Measurements from ENCODE around the gene TMEM95. TPM values are rescaled to one million over a fixed set of nuclear protein-coding genes. Genes with fewer than 3 reads are reported as not detected.

TMEM95 gene
- total and polyA plus RNA-seq, 2 of the 8 experiments (the other 6 are each of a cell fraction or from before 2014, with no cell fraction given), result not detected

- Histone ChIP-seq H3K4me3 (ENCODE audit: extremely low read depth in 1 of 4, insufficient read depth in 2 of 4, low read depth in 3 of 4, low read length in 4 of 4) (no peak overlapping the region), H3K23me2 (ENCODE audit: low read depth, low read length) (peaks cover 15% of the 10 kb centered on the region; the same call in 1 of the 2 replicates), H3K79me2 (ENCODE audit: control insufficient read depth in 1 of 2, insufficient read depth in 2 of 2, low read length in 2 of 2) (no peaks in the 10 kb centered on the region), H3K36me3 (ENCODE audit: control insufficient read depth in 2 of 4, insufficient read depth in 4 of 4, low read length in 3 of 4) (no peaks in the 10 kb centered on the region), H2AK5ac (ENCODE audit: low read depth, low read length) (no peak overlapping the region), H3K56ac (replicated peaks; ENCODE audit: insufficient read length, low read depth, low read length) (no peak overlapping the region), H3K4me1 (replicated peaks in 1 of 4; ENCODE audit: control insufficient read depth in 3 of 4, insufficient read depth in 4 of 4, low read length in 3 of 4) (peaks cover 0 to 17% (median 10%) of the 10 kb centered on the region in 4 experiments; a peak in 6 of 7 replicates), H4K20me1 (replicated peaks in 1 of 2; ENCODE audit: control insufficient read depth in 1 of 2, insufficient read depth in 2 of 2, low read length in 2 of 2) (peaks cover 0 to 2% of the 10 kb centered on the region in 2 experiments), H2BK20ac (ENCODE audit: low read length) (no peak overlapping the region), H2BK5ac (ENCODE audit: low read depth, low read length) (no peak overlapping the region), H3K79me1 (ENCODE audit: low read depth, low read length) (no peaks in the 10 kb centered on the region), H3K23ac (ENCODE audit: insufficient read length) (no peak overlapping the region), H4K91ac (replicated peaks; ENCODE audit: insufficient read length, low read length) (no peak overlapping the region), H2AFZ (ENCODE audit: low read length) (no peak overlapping the region), H3K14ac (ENCODE audit: insufficient read length) (no peak overlapping the region), H3K4ac (replicated peaks; ENCODE audit: insufficient read length, low read depth, low read length) (no peak overlapping the region), H4K5ac (ENCODE audit: insufficient read length, low read depth, low read length) (no peak overlapping the region), H2BK12ac (ENCODE audit: low read depth, low read length) (no peak overlapping the region), H3K18ac (ENCODE audit: extremely low read depth, low read length) (no peak overlapping the region), H3K9ac (replicated peaks in 1 of 4; ENCODE audit: extremely low read depth in 1 of 4, low read depth in 3 of 4, low read length in 3 of 4) (no peak overlapping the region), H3K4me2 (ENCODE audit: insufficient read depth in 1 of 2, low read depth in 2 of 2, low read length in 2 of 2) (no peak overlapping the region), H4K8ac (ENCODE audit: extremely low read depth, insufficient read depth, low read length) (no peak overlapping the region), H2BK15ac (ENCODE audit: low read length) (no peak overlapping the region), H3K9me3 (ENCODE audit: insufficient read depth in 2 of 2, low read depth in 1 of 2, low read length in 1 of 2) (no peaks in the 10 kb centered on the region), H2BK120ac (replicated peaks; ENCODE audit: low read depth, low read length) (no peak overlapping the region), H3K27me3 (replicated peaks in 1 of 4; ENCODE audit: control insufficient read depth in 3 of 4, extremely low read depth in 1 of 4, insufficient read depth in 3 of 4, low read length in 3 of 4) (no peaks in the 10 kb centered on the region), H3K27ac (ENCODE audit: low read depth, low read length) (no peak overlapping the region)
- no peak for DNase-seq (ENCODE audit: low read depth in 1 of 2, low spot score in 2 of 2)
- ChIA-PET POLR2A (ENCODE audit: partially characterized antibody) (interaction anchor here (0.6 to 8.2 kb wide), 16 partner anchors 11 to 212 kb away, joined by 3 to 91 read pairs (median 3); partner anchors contain the start of genes ACAP1, CLDN7, FGF11 and GPS2), CTCF (ENCODE audit: partially characterized antibody) (interaction anchor here (0.8 to 14.1 kb wide), 12 partner anchors 13 to 167 kb away, joined by 3 to 167 read pairs (median 8); partner anchors contain the start of genes ACAP1, NEURL4 and SLC2A4)
- TF ChIP-seq CBX8 (IDR thresholded peaks at IDR 0.05; ENCODE audit: borderline replicate concordance, low read depth, low read length), result no peak
- TF ChIP-seq POLR2A (IDR thresholded peaks at IDR 0.05; ENCODE audit: control extremely low read depth in 1 of 2, low read depth in 2 of 2, low read length in 2 of 2), result no peak
- FAIRE-seq, result no peak
- 94% methylated on average over 11 of the region's 19 CpGs; no CpG with 5 or more reads in 1 of the 2 experiments for WGBS, 2 experiments (ENCODE audit: extremely low coverage in 1 of 2, insufficient coverage in 1 of 2, insufficient read length in 1 of 2, insufficient replicate concordance in 2 of 2, low coverage in 1 of 2, low lambda C conversion rate in 2 of 2, missing lambda C conversion rate in 1 of 2)
Observed at GRCh38 chr17:7347630-7348477, 7.1 kb upstream of the TMEM95 start.

All from H1 (cell line).